GM19324 (cell line): ENCODE results near the gene PARM1.

Experiments
- ATAC-seq: cut with Tn5 transposase; IDR thresholded peaks from one replicate; pipeline ENCODE4 v1.9.1; 2021; ENCODE audit warnings: mild to moderate bottlenecking, moderate library complexity; ENCODE audit not compliant: unreplicated experiment, low FRiP score

PARM1 gene

GRCh38 chr4:75018811-75019479 is 86.0 kb downstream of the PARM1 start:
- ATAC-seq = no peak

GRCh38 chr4:75025431-75025830 is 92.5 kb downstream of the PARM1 start:
- no peak for ATAC-seq

GRCh38 chr4:75028196-75028854 is 95.4 kb downstream of the PARM1 start:
- no peak for ATAC-seq

- no peak for ATAC-seq
These were observed 97.1 kb downstream of the PARM1 start for GRCh38 chr4:75030028-75030427.

GRCh38 chr4:75030649-75031235 is 97.8 kb downstream of the PARM1 start:
- no peak for ATAC-seq

GRCh38 chr4:75031775-75032174 is 98.9 kb downstream of the PARM1 start:
- ATAC-seq = no peak

GRCh38 chr4:75034523-75034922 is 101.6 kb downstream of the PARM1 start:
- no peak for ATAC-seq

GRCh38 chr4:75035321-75035720 is 102.4 kb downstream of the PARM1 start:
- ATAC-seq = no peak

- ATAC-seq = no peak
These were observed 103.3 kb downstream of the PARM1 start for GRCh38 chr4:75036046-75036830.

- ATAC-seq = no peak
These were observed 104.3 kb downstream of the PARM1 start for GRCh38 chr4:75037252-75037651.

GRCh38 chr4:75038376-75038775 is 105.5 kb downstream of the PARM1 start:
- no peak for ATAC-seq

- ATAC-seq = no peak
These were observed 107.8 kb downstream of the PARM1 start for GRCh38 chr4:75040703-75041102.

- ATAC-seq = no peak
These were observed 109.8 kb downstream of the PARM1 start for GRCh38 chr4:75042601-75043208.

GRCh38 chr4:75046226-75046625 is 113.3 kb downstream of the PARM1 start:
- no peak for ATAC-seq

- ATAC-seq = no peak
These were observed 113.7 kb downstream of the PARM1 start for GRCh38 chr4:75046641-75047040.

- no peak for ATAC-seq
These were observed 115.4 kb downstream of the PARM1 start for GRCh38 chr4:75048208-75048879.

GRCh38 chr4:75051431-75051830 is 118.5 kb downstream of the PARM1 start:
- no peak for ATAC-seq

- ATAC-seq = no peak
These were observed 120.4 kb downstream of the PARM1 start for GRCh38 chr4:75053352-75053751.

- no peak for ATAC-seq
These were observed 121.2 kb downstream of the PARM1 start for GRCh38 chr4:75054078-75054477.

- ATAC-seq = no peak
These were observed 123.4 kb downstream of the PARM1 start for GRCh38 chr4:75056277-75056676.
